HG02981 (cell line): ENCODE measurements around the gene CARTPT.

Source experiments
- ATAC-seq: cut with Tn5 transposase; IDR thresholded peaks from one replicate; pipeline ENCODE4 v1.9.1; 2021; ENCODE audit warnings: mild to moderate bottlenecking, moderate library complexity; ENCODE audit not compliant: unreplicated experiment

CARTPT gene

GRCh38 chr5:71734141-71734540 lies 15.1 kb downstream of the CARTPT start:
- no peak for ATAC-seq

GRCh38 chr5:71737931-71738539 lies 19.0 kb downstream of the CARTPT start:
- no peak for ATAC-seq

DNA sequence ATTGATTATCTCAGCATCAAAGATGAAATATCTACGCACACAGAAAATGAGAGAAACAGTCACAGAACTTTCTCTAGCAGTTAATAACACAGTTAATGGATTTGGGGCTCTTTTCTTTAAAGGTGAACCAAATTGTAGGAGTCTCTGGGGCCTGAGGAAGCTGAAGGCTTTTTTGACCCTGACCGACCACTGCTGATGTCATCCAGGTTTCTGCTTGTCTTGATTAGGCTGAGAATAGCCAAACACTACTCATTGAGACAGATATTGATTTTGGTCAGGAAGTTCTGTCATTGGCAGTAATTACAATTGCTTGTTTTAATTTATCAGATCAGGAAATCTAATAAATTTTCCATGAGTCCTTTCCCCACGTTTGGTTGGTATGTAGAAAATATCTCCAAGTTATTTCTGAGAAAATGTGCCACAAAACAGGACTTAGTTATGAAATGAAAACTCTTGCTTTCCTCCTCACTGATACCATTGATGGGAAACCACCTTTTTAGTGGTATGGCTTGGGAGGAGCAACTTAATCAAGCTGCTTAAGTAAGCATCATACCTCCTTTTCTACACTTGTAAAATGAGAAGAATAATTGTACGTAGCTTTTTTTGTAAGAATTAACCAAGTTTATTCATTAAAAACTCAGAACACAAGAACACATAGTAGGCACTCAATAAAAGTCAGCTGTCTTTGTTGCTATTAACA lies 19.7 kb downstream of the CARTPT start:
- ATAC-seq = no peak

DNA sequence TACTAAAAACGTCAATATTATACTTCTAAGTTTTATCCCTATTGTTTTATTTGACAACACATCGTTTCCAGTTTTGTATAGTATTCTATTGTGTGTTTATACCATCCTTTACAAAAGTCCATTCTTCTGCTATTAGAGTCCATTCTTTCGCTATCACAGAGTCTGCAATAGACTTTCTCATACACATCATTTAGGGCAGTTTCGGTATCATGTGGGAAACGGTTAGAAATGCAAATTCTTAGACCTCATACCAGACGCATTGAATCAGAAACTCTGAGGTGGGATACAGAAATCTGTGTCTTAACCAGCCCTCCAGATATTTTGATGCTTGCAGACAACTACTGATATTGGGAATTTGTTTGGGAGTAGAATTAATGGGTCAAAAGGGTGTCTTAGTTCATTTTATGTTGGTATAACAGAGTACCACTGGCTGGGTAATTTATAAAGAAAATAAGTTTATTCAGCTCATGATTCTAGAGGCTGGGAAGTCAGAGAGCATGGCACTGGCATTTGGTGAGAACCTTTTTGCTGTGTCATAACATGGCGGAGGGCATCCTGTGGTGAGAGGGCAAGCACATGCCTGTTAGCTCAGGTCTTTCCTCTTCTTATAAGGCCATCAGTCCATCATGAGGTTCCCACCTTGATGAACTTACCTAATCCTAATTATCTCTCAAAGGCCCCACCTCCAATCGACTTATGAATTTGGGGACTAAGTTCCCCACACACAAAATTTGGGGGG lies 21.1 kb downstream of the CARTPT start:
- peak; percentile 95 for ATAC-seq

DNA sequence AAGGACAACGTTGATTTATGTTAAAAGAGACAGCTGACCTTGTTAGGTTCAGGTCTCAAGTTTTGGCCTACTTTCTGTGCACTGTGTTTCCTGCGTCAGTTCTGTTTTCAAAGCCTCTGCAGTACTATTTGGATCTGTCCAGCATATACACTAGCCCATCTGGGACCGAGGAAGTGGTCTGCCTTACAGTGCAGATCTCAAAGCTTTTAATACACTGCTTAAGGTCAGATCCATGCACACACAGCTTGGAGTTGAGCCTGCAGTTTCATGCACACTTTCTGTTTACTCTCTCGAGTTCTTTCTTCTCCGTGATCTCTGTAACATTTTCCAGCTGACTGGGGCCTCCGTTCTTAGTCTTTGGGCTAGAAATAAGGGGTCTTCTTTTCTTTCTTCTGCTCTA lies 24.1 kb downstream of the CARTPT start:
- ATAC-seq = no peak

DNA sequence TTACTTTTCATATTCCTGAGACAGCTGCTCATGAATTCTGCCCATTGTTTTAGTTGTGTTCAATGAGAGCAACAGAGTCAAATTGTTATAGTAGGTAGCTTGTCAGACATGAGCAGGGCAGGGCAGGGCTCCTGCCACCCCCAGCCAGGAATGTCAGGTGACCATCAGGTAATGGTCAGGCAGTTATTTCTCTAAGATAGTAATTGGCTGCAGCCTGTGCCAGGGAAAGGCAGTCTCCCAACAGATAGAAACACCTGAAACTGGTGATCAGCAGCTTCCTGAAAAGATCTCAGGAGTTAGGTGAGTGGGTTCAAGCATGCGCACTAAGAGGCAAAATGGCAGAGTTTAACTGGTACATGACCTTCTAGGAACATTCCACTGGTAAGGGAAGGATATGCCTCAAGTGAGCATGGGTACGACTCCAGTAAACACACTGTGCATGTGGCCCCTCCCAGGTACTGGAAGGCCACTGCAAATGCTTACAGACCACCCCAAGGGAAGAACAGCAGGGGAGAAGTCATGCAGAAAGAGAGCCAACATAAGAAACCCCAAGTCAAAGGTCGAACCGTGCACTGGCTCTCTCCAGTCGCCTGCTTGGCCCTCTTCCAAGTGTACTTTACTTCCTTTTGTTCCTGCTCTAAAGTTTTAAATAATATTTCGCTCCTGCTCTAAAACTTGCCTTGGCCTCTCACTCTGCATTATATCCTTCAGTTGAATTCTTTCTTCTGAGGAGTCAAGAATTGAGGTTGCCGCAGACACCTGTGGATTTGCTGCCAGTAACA lies 25.1 kb downstream of the CARTPT start:
- ATAC-seq = no peak

DNA sequence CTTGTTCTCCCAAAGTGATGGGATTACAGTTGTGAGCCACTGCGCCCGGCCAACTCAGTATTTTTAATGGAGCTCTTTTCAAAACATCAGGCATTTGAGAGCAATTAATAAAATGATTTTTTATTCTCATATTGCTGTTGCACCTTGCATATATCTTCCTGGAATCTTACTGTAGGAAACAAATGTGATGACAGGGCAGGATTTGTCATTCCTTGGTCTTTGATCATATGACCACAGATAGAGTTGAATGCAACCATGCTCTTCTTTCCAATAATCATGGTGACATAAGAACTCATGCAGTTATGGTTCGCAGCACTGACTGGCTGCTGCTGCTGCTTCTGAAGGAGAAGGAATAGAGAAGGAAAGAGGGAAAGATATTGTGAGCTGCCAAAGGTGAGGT lies 28.1 kb downstream of the CARTPT start:
- ATAC-seq = no peak

DNA sequence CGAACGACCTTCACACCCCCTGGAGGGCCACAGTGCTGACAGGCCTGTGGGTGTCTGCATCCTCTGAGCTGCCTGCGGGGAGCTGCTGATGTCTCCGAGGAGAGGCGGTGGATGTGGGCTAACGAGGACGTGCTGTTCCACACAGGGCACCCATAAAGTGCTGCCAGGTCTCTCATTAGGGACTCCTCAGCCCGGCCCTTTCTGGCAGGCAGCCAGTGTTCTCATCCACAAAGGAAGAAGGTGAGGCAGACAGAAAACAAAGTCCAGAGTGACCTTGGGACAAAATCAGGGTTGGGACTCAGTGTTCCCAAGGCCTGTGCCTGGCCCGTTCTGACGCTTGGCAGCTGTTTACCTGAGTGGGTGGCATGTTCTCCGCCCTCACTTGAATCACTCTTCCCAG lies 29.3 kb downstream of the CARTPT start:
- ATAC-seq = no peak

DNA sequence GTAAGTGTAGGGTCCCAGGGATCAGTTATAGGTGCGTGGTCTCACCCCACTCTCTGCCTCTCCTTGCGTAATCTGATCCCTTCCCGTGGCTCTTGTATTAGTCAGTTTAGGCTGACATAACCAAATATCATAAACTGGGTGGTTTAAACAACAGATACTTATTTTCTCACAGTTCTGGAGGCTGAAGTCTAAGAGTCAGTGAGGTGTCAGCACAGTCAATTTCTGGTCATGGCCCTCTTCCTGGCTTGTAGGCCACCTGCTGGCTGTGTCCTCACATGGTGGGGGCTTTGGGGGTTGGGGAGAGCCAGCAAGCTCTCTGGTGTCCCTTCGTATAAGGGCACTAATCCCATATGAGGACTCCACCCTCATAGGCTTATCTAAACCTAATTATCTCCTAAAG lies 32.3 kb downstream of the CARTPT start:
- no peak for ATAC-seq

GRCh38 chr5:71752441-71753190 lies 33.5 kb downstream of the CARTPT start:
- no peak for ATAC-seq

- peak; percentile 89 for ATAC-seq
Measured at GRCh38 chr5:71757590-71758543, 38.8 kb downstream of the CARTPT start.

- no peak for ATAC-seq
Measured at GRCh38 chr5:71762826-71763225, 43.8 kb downstream of the CARTPT start.

GRCh38 chr5:71767661-71768060 lies 48.6 kb downstream of the CARTPT start:
- ATAC-seq = no peak

- no peak for ATAC-seq
Measured at GRCh38 chr5:71769287-71769686, 50.2 kb downstream of the CARTPT start.

DNA sequence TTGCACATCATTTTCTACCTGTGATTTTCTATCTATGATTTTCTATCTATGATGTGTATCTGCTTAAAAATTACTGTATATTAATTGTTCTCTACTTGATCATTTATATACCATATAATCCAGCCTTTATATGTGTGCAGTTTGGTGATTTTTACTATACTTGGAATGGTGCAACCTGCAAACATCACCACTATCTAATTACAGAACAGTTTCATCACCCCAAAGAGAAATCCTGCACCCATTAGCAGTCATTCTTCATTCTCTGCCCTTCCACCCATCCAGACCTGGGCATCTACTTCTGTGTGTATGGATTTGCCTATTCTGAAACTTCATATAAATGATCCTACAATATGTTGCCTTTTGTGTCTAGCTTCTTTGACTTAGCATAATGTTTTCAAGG lies 51.3 kb downstream of the CARTPT start:
- no peak for ATAC-seq
